ENCODE data around the gene GABBR2.
A peak's percentile ranks its signal among the peaks of the same experiment; 100 is the strongest.

Gene GABBR2

DNA sequence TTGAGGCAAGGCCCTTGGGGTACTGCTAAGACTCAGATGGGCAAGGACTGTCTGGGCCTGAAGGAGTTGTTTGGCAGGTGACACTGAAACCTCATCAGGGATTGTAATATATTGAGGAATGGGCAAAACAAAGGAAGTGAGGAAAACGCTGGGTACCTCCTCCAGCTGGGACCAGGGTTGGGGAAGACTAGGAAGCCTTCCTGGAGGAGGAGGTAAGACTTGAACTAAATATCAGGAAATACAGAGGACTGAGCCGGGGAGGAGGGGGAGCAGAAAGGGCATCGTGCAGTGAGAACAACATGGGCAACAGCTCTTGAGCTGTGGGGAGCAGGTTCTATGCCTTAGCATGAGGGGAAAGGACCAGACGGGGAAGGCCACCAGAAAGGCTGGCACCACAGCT, 144.0 kb downstream of the GABBR2 start:
- no peak for DNase-seq (ENCODE audit: low read depth in 2 of 2)
- TF ChIP-seq, protein P1, sequence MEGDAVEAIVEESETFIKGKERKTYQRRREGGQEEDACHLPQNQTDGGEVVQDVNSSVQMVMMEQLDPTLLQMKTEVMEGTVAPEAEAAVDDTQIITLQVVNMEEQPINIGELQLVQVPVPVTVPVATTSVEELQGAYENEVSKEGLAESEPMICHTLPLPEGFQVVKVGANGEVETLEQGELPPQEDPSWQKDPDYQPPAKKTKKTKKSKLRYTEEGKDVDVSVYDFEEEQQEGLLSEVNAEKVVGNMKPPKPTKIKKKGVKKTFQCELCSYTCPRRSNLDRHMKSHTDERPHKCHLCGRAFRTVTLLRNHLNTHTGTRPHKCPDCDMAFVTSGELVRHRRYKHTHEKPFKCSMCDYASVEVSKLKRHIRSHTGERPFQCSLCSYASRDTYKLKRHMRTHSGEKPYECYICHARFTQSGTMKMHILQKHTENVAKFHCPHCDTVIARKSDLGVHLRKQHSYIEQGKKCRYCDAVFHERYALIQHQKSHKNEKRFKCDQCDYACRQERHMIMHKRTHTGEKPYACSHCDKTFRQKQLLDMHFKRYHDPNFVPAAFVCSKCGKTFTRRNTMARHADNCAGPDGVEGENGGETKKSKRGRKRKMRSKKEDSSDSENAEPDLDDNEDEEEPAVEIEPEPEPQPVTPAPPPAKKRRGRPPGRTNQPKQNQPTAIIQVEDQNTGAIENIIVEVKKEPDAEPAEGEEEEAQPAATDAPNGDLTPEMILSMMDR (IDR thresholded peaks at IDR 0.05; ENCODE audit: low read depth, low read length) = no peak
- no peak overlapping the region for H3K4me3 ChIP-seq (replicated peaks in 1 of 2; ENCODE audit: low read depth in 2 of 2, low read length in 2 of 2)

DNA sequence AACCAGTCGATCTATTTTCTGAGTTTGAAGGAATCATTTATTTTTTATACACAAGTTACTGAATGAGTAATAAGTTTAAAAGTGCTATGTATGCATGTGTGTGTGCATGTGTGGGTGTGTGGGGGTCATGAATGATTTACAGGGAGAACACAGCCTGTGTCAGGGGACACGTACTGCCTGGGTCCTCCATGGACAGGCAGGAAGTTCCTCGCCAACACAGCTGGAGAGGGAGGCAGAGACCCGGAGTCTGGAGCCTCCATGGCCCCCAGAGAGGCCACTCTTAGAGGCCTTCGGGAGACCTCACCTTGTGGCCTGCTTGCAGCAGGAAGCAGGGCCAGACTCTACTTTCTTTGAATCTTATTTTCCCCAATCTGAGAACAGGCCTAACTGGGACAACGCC, 144.7 kb downstream of the GABBR2 start:
- no peak for DNase-seq (ENCODE audit: low read depth in 2 of 2)
- H3K4me3 ChIP-seq (replicated peaks in 1 of 2; ENCODE audit: low read depth in 2 of 2, low read length in 2 of 2) = no peak overlapping the region
- TF ChIP-seq, protein P1 (IDR thresholded peaks at IDR 0.05; ENCODE audit: low read depth, low read length) = no peak

DNA sequence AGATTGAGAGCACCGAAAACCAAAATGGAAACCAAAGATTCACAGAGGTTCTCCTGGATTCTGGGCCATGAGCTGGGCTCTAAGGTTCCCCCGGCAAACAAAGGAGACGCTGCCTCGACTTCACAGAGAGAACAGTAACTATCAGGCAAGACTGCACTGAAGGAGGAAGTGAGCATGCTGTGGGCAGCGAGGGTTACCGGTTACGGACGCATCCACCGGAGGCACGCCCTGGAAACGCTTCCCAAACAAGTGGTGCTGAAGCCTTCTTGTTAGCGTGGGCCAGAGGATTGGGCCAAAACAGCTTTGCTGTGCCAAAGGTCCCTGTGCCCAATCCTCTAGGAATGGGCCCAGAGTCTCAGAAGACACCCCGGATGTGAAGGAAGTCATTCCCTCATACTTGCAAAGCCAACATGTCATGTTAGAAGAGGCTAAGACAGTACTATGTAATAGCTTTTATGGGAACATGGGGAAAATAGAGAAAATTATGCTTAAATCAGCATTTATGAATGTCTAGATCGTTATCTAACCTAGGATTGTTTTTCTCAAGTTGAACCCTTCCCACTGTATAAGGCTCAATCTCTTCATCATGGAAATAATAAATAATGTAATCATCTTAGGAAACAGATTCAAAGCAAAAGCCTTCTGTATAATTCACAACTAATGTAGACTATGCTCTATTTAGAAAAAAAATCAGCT, 145.4 kb downstream of the GABBR2 start:
- DNase-seq (ENCODE audit: low read depth in 2 of 2) = no peak
- TF ChIP-seq, protein P1 (IDR thresholded peaks at IDR 0.05; ENCODE audit: low read depth, low read length) = no peak

DNA sequence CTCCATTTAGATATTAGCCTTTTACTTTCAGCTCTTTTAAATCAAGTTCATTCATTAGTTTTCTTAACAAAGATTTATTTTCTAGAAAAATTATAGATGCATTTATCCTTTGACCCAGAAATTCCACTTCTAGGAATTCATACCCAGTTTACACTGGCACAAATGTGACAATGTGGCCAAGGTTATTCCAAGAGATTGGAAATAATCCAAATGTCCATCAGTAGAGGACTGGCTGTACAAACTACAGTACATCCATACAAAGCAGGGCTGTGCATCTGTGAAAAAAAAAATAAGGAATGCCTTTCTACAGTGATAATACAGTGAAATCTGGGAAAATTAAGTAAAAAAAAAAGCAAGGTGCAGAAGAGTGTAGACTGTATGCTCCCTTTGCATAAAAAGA, 149.2 kb downstream of the GABBR2 start:
- DNase-seq (ENCODE audit: low read depth in 2 of 2) = no peak
- TF ChIP-seq, protein P1 (IDR thresholded peaks at IDR 0.05; ENCODE audit: low read depth, low read length) = no peak
- no peak overlapping the region for H3K4me3 ChIP-seq (replicated peaks in 1 of 2; ENCODE audit: low read depth in 2 of 2, low read length in 2 of 2)

More for the DNA sequence above, 145.4 kb downstream of the GABBR2 start:
- H3K4me3 ChIP-seq (replicated peaks in 1 of 2; ENCODE audit: low read depth in 2 of 2, low read length in 2 of 2) = no peak overlapping the region

DNA sequence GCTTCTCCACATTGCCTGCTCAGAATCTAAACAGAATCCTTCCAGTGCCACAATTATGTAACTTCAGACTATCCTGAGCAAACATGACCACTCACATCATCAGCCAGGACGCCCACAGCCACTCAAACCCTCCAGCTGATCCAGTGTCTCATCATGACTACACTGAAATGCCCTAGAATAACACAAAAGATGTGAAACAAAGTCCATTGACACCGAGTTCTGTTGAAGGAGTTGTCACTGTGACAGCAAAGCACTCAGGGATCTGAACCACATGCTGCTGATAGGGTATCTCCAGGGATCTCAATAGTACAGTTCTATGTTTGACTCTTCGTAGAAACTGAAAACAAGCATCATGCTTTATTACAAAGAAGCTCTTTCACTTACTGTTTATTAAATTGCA, 150.2 kb downstream of the GABBR2 start:
- DNase-seq (ENCODE audit: low read depth in 2 of 2) = peak in 1 of 2 donors; percentile 49
- no peak overlapping the region for H3K4me3 ChIP-seq (replicated peaks in 1 of 2; ENCODE audit: low read depth in 2 of 2, low read length in 2 of 2)
- TF ChIP-seq, protein P1 (IDR thresholded peaks at IDR 0.05; ENCODE audit: low read depth, low read length) = no peak

DNA sequence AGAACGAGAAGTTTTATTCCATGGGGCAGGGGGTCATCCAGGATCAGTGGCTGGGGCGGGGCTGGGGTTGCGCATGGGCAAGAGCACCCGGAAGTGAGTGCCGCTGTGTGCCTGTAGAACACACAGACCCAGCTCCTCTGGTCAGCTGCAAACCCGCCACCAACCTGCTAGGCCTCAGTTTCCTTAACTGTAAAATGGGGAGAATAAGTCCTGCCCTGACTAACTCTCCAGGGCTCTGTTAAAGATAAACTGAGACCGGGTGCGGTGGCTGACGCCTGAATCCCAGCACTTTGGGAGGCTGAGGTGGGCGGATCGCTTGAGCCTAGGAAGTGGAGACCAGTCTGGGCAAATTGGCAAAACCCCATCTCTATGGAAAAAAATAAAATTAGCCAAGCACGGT, 152.2 kb downstream of the GABBR2 start:
- no peak overlapping the region for H3K4me3 ChIP-seq (replicated peaks in 1 of 2; ENCODE audit: low read depth in 2 of 2, low read length in 2 of 2)
- TF ChIP-seq, protein P1 (IDR thresholded peaks at IDR 0.05; ENCODE audit: low read depth, low read length) = no peak
- DNase-seq (ENCODE audit: low read depth in 2 of 2) = no peak
